HepG2 (cell line): ENCODE measurements around the gene COL13A1. TPM values are rescaled to one million over a fixed set of nuclear protein-coding genes. Genes with fewer than 3 reads are reported as not detected.

ENCODE experiments used
- ATAC-seq: fragments of 200-7000 bp; cut with Tn5 transposase; 3 replicates; pipeline ENCODE4 v1.9.1; 2020; ENCODE audit warnings: mild to moderate bottlenecking, moderate library complexity
- BruUV-seq: library from RNA; stranded (reverse); fragments of 400-500 nt; replicated peaks from 2 replicates; lab custom pipeline; 2021; lab: Mats Ljungman, UMichigan
- CTCF ChIA-PET: fragments of 300-600 bp; formaldehyde crosslinking; extraction: SDS; loops from one replicate; lab custom pipeline; 2021; ENCODE audit warnings: low total read pairs, inconsistent platforms, low intra/inter-chr PET ratio; lab: Yijun Ruan, JAX
- POLR2A ChIA-PET: fragments of 350-600 bp; sonication (Branson Sonifier 250); formaldehyde crosslinking; loops from one replicate; lab custom pipeline; 2020; ENCODE audit warnings: antibody characterized with exemption, inconsistent platforms; lab: Yijun Ruan, JAX
- DNase-seq: peaks from one replicate; pipeline ENCODE4 v3.0.0-alpha.2; 2015; ENCODE audit warnings: low spot score
- FAIRE-seq: peaks from 3 replicates; lab custom pipeline; 2011; peaks lifted over from hg19 to GRCh38; lab: Jason Lieb, UNC
- H2AFZ ChIP-seq: one replicate; pipeline ENCODE4 v1.6.1; 2011; ENCODE audit warnings: low read length, inconsistent platforms
- H3K27ac ChIP-seq: fragments of 300-600 bp; 3 replicates; pipeline ENCODE4 v1.8.0; 2011; ENCODE audit warnings: mixed run types, mild to moderate bottlenecking, mixed read lengths, low read length, inconsistent platforms; ENCODE audit not compliant: insufficient read depth; ENCODE audit errors: extremely low read length
- H3K27me3 ChIP-seq, 2 experiments: fragments of 200-600 bp in 1 of 2; 2 replicates in 1 of 2; 3 replicates in 1 of 2; pipeline versions ENCODE4 v1.6.0 to v1.8.0; 2011; ENCODE audit warnings: low read length in 2 of 2, mild to moderate bottlenecking in 2 of 2, moderate library complexity in 2 of 2, inconsistent platforms in 1 of 2; ENCODE audit not compliant: insufficient read depth in 2 of 2, control insufficient read depth in 1 of 2
- H3K36me3 ChIP-seq, 2 experiments: fragments of 200-600 bp in 1 of 2; replicated peaks in 1 of 2; 2 replicates in 1 of 2; 3 replicates in 1 of 2; pipeline versions ENCODE4 v1.5.1 to v1.8.0; 2011; ENCODE audit warnings: low read length in 2 of 2, inconsistent platforms in 1 of 2; ENCODE audit not compliant: insufficient read depth in 2 of 2, control insufficient read depth in 1 of 2
- H3K4me1 ChIP-seq: 2 replicates; pipeline ENCODE4 v1.5.1; 2012; ENCODE audit warnings: low read length, inconsistent platforms; ENCODE audit not compliant: insufficient read depth
- H3K4me2 ChIP-seq: 2 replicates; pipeline ENCODE4 v1.6.0; 2011; ENCODE audit warnings: low read depth, low read length, inconsistent platforms
- H3K4me3 ChIP-seq, 3 experiments: fragments of 200-600 bp in 1 of 3; sonication (generic), shearing (Covaris generic) in 1 of 3; replicated peaks in 1 of 3; 2 replicates each; pipeline ENCODE4 v1.5.1; 2011 to 2016; ENCODE audit warnings: low read length in 3 of 3, inconsistent platforms in 2 of 3, low read depth in 2 of 3, mild to moderate bottlenecking in 2 of 3, control low read depth in 1 of 3, mixed read lengths in 1 of 3; ENCODE audit not compliant: insufficient read depth in 1 of 3
- H3K79me2 ChIP-seq: one replicate; pipeline ENCODE4 v1.6.1; 2011; ENCODE audit warnings: low read length, inconsistent platforms; ENCODE audit not compliant: insufficient read depth
- H3K9ac ChIP-seq: 2 replicates; pipeline ENCODE4 v1.6.0; 2011; ENCODE audit warnings: mild to moderate bottlenecking, low read depth, low read length, inconsistent platforms; ENCODE audit not compliant: insufficient read depth
- H3K9me3 ChIP-seq: 2 replicates; pipeline ENCODE4 v1.5.1; 2012; ENCODE audit warnings: mild to moderate bottlenecking, low read length
- H4K20me1 ChIP-seq: 2 replicates; pipeline ENCODE4 v1.6.0; 2011; ENCODE audit warnings: inconsistent platforms, mild to moderate bottlenecking, low read length, moderate library complexity; ENCODE audit not compliant: insufficient read depth
- CAMTA2 ChIP-seq: sonication (generic); formaldehyde crosslinking; IDR thresholded peaks from 2 replicates; pipeline ENCODE4 v1.4.0; 2020; ENCODE audit warnings: mild to moderate bottlenecking, missing genetic modification reagents, borderline replicate concordance
- GABPA ChIP-seq, 2 experiments: IDR thresholded peaks; 2 replicates each; pipeline ENCODE4 v1.6.1; 2011 to 2016; ENCODE audit warnings: low read depth in 2 of 2, low read length in 1 of 2, missing biosample characterization in 1 of 2, missing genetic modification characterization in 1 of 2
- HCFC1 ChIP-seq: fragments of 150-350 bp; IDR thresholded peaks from 2 replicates; pipeline ENCODE4 v1.6.1; 2014; ENCODE audit warnings: low read depth, low read length
- HNRNPUL1 ChIP-seq: fragments of 200-400 bp; formaldehyde crosslinking; IDR thresholded peaks from 2 replicates; pipeline ENCODE4 v1.6.1; 2017; ENCODE audit warnings: low read depth, mild to moderate bottlenecking, low read length, moderate library complexity
- NONO ChIP-seq, 2 experiments: fragments of 450-650 bp in 1 of 2; sonication (generic) in 1 of 2; formaldehyde crosslinking in 1 of 2; IDR thresholded peaks in 1 of 2; conservative IDR thresholded peaks in 1 of 2; 2 replicates each; pipeline versions ENCODE4 v1.6.1 to v1.8.0; 2017 to 2022; ENCODE audit warnings: mild to moderate bottlenecking in 1 of 2, missing genetic modification reagents in 1 of 2, moderate library complexity in 1 of 2
- RBM39 ChIP-seq: fragments of 200-400 bp; formaldehyde crosslinking; IDR thresholded peaks from one replicate; pipeline ENCODE4 v1.6.1; 2018; ENCODE audit warnings: antibody characterized with exemption, mild to moderate bottlenecking, low read depth, low read length; ENCODE audit not compliant: poor library complexity, severe bottlenecking
- ZFAT ChIP-seq: sonication (generic); formaldehyde crosslinking; conservative IDR thresholded peaks from 2 replicates; pipeline ENCODE4 v1.8.1; 2023; ENCODE audit warnings: missing genetic modification reagents, inconsistent platforms
- ZSCAN9 ChIP-seq: IDR thresholded peaks from 2 replicates; pipeline ENCODE4 v1.6.1; 2016; ENCODE audit warnings: borderline replicate concordance
- WGBS: methylation state at CpG from one replicate; pipeline ENCODE4 v1.1.6; 2017; ENCODE audit warnings: low lambda C conversion rate; 5-methylcytosine and 5-hydroxymethylcytosine counted together
- in situ Hi-C: cut with HindIII; loops from 2 replicates; pipeline ENCODE4 v1.10.0; 2017; ENCODE audit warnings: low pct_unique_long_range_greater_than_20kb; ENCODE audit not compliant: extremely low pct_ligation_motif_present
- intact Hi-C: fragments of 100-400 bp; cut with micrococcal nuclease; formaldehyde crosslinking; loops from one replicate; pipeline ENCODE4 v1.10.0; 2022; ENCODE audit not compliant: unreplicated experiment
- polyA plus RNA-seq, 8 experiments: library from polyadenylated mRNA; depleted of rRNA in 3 of 8; stranded (reverse) in 7 of 8; unstranded in 1 of 8; fragments of >200 nt; fragmentation: Illumina TruSeq in 4 of 8; extraction: Trizol in 4 of 8; gene quantifications; 2 replicates each; pipeline versions ENCODE4 v1.2.1 to v1.2.3, GENCODE V29; 2011 to 2016; ENCODE audit warnings: low read depth in 4 of 8, missing spikeins in 1 of 8, mixed read lengths in 1 of 8; ENCODE audit not compliant: insufficient read depth in 1 of 8
- total RNA-seq, 5 experiments: library from RNA; depleted of rRNA; stranded (reverse); fragments of >200 nt; fragmentation: Illumina TruSeq; extraction: Trizol; gene quantifications; 2 replicates each; pipeline ENCODE4 v1.2.3, GENCODE V29; 2016; ENCODE audit warnings: low read depth in 1 of 5
- TF ChIP-seq, protein P1 (sequence below), 2 experiments: sonication (generic) in 1 of 2; formaldehyde crosslinking in 1 of 2; IDR thresholded peaks; 2 replicates each; pipeline versions ENCODE4 v1.4.0 to v1.6.1; 2016 to 2020; ENCODE audit warnings: borderline replicate concordance in 1 of 2, low read depth in 1 of 2, mild to moderate bottlenecking in 1 of 2, missing genetic modification reagents in 1 of 2
- TF ChIP-seq, protein P2 (sequence below): sonication (generic); IDR thresholded peaks from 2 replicates; pipeline ENCODE4 v1.6.1; 2016; ENCODE audit warnings: low read depth, borderline replicate concordance

The COL13A1 gene
- total and polyA plus RNA-seq, 2 of the 13 experiments (the other 11 are each of a cell fraction or from before 2014, with no cell fraction given) = 0.07 TPM; not detected in 1

DNA sequence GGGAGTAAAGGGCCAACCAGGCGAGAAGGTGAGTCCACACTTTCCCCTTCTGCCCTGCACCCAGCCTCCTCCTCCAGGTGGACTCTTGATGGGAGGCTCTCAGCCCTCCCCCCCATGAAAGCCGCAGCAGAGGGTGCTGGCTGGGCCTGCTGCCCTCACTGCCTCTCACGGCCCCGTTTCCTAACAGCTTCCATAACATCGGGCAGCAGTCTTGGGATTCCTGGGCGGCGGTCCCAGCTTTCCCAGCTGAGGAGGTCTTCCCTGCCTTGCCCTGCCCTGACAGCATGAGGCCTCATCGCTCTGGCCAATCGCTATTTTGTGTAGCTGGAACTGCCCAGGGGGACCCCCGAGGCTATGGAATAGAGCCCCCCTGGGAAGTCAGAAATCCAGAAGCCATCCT lies 76.3 kb downstream of the COL13A1 start:
- Histone ChIP-seq H3K36me3 (no peaks in the 10 kb centered on the region), H3K79me2 (no peaks in the 10 kb centered on the region), H3K4me3 (no peak overlapping the region), H3K4me2 (no peak overlapping the region), H3K27me3 (peaks cover 11 to 78% of the 10 kb centered on the region in 2 experiments), H3K9ac (no peak overlapping the region), H3K9me3 (no peaks in the 10 kb centered on the region), H4K20me1 (no peaks in the 10 kb centered on the region), H3K27ac (no peak overlapping the region), H2AFZ (no peak overlapping the region), H3K4me1 (peaks cover 20% of the 10 kb centered on the region)
- ChIA-PET POLR2A (no interaction called here), CTCF (no interaction called here)
- intact Hi-C loops = no loop called here
- WGBS = 20% methylated on average over 6 of the region's 10 CpGs
- DNase-seq (no peak), FAIRE-seq (no peak), ATAC-seq (no peak)
- no TSS peak for BruUV-seq
- TF ChIP-seq ZSCAN9 (CRISPR knock-in tag) (no peak), HNRNPUL1 (no peak), RBM39 (no peak), HCFC1 (no peak), ZFAT (CRISPR knock-in tag) (no peak), GABPA (IDR thresholded peaks at IDR 0.05; ENCODE audit: low read depth, low read length) (no peak), GABPA (CRISPR knock-in tag; IDR thresholded peaks at IDR 0.05; ENCODE audit: low read depth) (no peak), NONO (IDR thresholded peaks at IDR 0.05) (no peak), NONO (CRISPR knock-in tag; conservative IDR thresholded peaks at IDR 0.05) (no peak), CAMTA2 (CRISPR knock-in tag) (no peak)
- TF ChIP-seq, protein P1, sequence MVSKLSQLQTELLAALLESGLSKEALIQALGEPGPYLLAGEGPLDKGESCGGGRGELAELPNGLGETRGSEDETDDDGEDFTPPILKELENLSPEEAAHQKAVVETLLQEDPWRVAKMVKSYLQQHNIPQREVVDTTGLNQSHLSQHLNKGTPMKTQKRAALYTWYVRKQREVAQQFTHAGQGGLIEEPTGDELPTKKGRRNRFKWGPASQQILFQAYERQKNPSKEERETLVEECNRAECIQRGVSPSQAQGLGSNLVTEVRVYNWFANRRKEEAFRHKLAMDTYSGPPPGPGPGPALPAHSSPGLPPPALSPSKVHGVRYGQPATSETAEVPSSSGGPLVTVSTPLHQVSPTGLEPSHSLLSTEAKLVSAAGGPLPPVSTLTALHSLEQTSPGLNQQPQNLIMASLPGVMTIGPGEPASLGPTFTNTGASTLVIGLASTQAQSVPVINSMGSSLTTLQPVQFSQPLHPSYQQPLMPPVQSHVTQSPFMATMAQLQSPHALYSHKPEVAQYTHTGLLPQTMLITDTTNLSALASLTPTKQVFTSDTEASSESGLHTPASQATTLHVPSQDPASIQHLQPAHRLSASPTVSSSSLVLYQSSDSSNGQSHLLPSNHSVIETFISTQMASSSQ (IDR thresholded peaks at IDR 0.05; ENCODE audit: low read depth) = no peak
- TF ChIP-seq, protein P1 (CRISPR knock-in tag; IDR thresholded peaks at IDR 0.05; ENCODE audit: borderline replicate concordance) = no peak
- TF ChIP-seq, protein P2, sequence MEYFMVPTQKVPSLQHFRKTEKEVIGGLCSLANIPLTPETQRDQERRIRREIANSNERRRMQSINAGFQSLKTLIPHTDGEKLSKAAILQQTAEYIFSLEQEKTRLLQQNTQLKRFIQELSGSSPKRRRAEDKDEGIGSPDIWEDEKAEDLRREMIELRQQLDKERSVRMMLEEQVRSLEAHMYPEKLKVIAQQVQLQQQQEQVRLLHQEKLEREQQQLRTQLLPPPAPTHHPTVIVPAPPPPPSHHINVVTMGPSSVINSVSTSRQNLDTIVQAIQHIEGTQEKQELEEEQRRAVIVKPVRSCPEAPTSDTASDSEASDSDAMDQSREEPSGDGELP = no peak
- in situ Hi-C loops = no loop called here
